Stimulated activated CD8-positive, alpha-beta memory T cell treated with anti-CD3 and anti-CD28 coated beads, Interleukin-7, amount 100 ng/mL, for 1 hour (primary cell): Measurements from ENCODE around the gene CNTRL.
A peak's percentile ranks its signal among the peaks of the same experiment; 100 is the strongest.

Experiments used
- DNase-seq, 2 donors: peaks; one replicate each; pipeline ENCODE4 v3.0.0-alpha.2; 2020; ENCODE audit warnings: low read depth in 2 of 2

CNTRL gene

GRCh38 chr9:121201045-121201737 is 126.4 kb downstream of the CNTRL start:
- peak; percentile 6 to 12 for DNase-seq

GRCh38 chr9:121201738-121202533 is 127.2 kb downstream of the CNTRL start, which contains the start of gene RAB14:
Gene RAB14 (minus strand): TSS chr9:121201869. CDS start chr9:121193412, 8,457 bp downstream.
- peak; percentile 100 for DNase-seq

GRCh38 chr9:121204121-121204520 is 129.4 kb downstream of the CNTRL start:
- DNase-seq, result no peak

DNA sequence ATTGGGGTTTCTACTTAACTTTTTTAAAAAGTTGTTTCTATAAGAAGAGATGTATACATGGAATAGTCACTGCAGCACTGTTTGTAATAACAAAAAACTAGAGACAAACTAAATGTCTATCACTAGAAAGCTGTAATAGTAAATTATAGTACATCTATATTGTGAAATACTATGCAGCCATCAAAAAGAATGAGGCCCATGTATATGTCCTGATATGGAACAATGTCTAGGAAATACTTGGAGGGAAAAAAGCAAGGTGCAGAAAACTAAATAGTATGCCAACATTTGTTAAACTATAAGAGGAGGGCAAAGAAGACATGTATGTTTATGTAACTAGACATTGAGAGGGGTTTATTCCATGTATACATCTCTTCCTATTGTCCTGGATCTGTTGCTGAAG is 129.9 kb downstream of the CNTRL start:
- no peak for DNase-seq

DNA sequence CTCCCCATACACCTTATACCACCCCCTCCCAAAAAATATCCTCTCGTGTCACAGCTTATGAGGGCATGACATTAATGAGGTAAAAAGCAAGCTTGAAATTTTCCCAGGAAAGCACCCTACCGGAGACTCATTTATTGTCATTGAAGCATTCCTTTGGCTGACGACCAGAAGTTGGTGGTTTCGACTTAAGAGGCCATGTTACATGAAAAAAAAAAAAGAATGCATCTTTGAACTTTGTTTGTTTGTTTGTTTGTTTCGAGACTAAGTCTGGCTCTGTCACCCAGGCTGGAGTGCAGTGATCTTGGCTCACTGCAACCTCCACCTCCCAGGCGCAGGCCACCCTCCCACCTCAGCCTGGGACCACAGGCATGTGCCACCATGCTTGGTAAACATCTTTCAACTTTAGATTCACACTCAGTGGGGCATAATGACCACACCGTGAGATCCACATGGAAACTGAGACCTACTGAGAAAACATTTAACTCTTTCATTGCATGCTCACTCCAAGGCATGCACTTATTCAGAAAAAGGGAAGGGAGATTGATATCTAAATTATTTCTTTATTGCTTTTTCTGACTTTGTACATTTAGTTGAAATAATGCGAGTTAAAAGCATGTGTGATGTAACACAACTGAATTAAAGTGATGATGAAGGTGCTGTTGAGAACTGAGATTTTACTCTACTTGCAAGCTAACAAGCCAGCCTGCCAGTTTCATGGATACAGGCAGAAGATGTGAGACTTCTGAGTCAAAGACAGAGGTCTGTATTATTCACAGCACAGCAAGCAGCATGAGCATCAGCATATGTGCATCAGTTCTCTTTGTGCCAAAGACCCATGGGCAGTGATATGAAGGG is 132.0 kb downstream of the CNTRL start:
- DNase-seq, result no peak

GRCh38 chr9:121207371-121207940 is 132.7 kb downstream of the CNTRL start:
- DNase-seq, result no peak

GRCh38 chr9:121210536-121210935 is 135.8 kb downstream of the CNTRL start:
- DNase-seq, result no peak

- DNase-seq, result peak; percentile 20 to 24
Measured at GRCh38 chr9:121213136-121213806, 138.5 kb downstream of the CNTRL start.

DNA sequence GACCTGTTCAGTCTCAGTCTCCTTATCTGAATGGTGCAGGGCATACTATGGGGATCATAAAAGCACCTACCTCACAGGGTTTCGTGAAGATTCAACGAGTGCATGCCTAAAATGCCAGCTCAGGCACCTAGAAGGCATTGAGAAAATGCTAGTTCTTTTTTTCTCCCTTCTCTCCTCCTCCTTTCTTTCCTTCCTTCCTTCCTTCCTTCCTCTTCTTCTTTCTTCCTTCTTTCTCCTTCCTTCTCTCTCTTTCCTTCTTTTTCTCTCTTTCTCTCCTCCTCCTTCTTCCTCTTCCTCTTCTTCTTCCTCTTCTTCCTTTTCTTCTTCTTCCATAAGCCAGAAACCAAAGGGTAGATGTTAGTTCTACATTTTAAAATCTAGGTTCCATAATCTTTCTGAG is 139.2 kb downstream of the CNTRL start:
- DNase-seq, result no peak

DNA sequence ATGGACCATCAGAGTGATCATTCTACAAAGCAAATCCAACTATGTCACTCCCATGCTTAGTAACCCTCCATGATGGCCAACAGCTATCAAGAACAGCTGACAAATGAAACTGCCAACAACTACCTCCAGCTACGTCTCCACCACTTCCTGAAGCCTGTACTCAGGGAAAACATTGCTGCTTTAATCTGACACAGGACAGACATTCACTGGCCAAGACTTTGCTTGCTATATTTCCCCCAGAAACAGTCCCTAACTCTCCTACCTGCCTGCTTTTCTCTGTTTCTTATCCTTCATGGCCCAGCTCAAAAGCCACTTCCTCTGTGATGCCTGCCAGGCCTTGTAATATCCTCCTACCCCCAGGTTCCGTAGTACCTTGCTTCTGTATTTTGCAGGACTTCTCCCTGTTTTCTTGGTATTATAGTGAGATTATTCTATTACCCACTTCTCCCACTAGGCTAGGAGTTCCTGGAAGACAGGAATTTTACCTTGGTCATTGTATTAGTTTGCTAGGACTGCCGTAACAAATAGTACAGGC is 141.6 kb downstream of the CNTRL start:
- no peak for DNase-seq

- no peak for DNase-seq
Measured at GRCh38 chr9:121217609-121218292, 143.0 kb downstream of the CNTRL start.

- DNase-seq, result no peak
Measured at GRCh38 chr9:121218357-121219027, 143.7 kb downstream of the CNTRL start.

DNA sequence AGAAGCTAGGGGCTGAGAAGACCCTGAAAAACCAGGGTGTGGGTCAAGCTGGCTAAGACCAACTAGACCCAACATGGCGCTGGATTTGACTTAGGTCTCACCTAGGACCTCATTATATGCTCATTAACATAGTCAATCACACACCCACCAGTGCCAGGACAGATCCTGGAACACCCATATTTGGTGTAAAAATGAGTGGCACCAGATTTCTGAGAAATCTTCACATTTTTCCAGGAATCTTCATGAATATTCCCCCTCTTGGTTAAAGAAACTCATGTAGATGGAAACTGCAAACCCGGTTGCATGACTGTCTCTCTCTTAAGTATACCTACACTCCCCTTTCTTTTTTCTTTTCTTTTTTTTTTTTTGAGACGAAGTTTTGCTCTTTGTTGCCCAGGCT is 144.8 kb downstream of the CNTRL start:
- no peak for DNase-seq

GRCh38 chr9:121220996-121221663 is 146.4 kb downstream of the CNTRL start:
- DNase-seq, result no peak

- no peak for DNase-seq
Measured at GRCh38 chr9:121221664-121222055, 146.9 kb downstream of the CNTRL start.

- no peak for DNase-seq
Measured at GRCh38 chr9:121222524-121223171, 147.9 kb downstream of the CNTRL start.

GRCh38 chr9:121225240-121225639 is 150.5 kb downstream of the CNTRL start:
- no peak for DNase-seq

DNA sequence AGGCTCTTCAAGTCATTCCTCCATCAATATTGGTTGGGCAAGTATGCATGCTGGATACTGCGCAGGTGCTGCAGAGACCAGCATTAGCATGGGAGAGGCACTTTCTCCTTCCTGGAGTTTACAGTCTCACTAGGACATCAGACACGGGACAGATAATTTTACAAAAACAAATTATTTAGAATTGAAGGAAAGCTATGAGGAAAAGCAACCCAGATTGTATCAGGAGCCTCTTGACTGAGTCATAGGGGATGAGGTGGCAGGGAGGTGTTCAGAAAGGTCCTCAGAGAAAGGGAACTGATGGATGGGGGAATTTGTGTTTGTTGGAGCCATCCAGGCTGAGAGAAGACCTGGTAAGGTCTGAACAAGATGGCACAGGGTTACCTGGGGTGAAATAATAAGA is 151.4 kb downstream of the CNTRL start:
- no peak for DNase-seq
